H1 (cell line): Measurements from ENCODE around the gene CNGA4. TPM values are rescaled to one million over a fixed set of nuclear protein-coding genes. Genes with fewer than 3 reads are reported as not detected.
A peak's percentile ranks its signal among the peaks of the same experiment; 100 is the strongest.

Source experiments
- CTCF ChIA-PET: fragments of 300-600 bp; sonication (Branson Sonifier 250); formaldehyde crosslinking; loops from one replicate; lab custom pipeline; 2021; ENCODE audit not compliant: partially characterized antibody; lab: Charles Lee
- POLR2A ChIA-PET: fragments of 300-600 bp; sonication (Branson Sonifier 250); formaldehyde crosslinking; loops from one replicate; lab custom pipeline; 2021; ENCODE audit warnings: inconsistent platforms; ENCODE audit not compliant: partially characterized antibody; lab: Charles Lee
- DNase-seq, 2 experiments: peaks; one replicate each; pipeline versions ENCODE4 v3.0.0 to v3.0.0-alpha.2; 2010 to 2022; ENCODE audit warnings: low spot score in 2 of 2, low read depth in 1 of 2, mixed read lengths in 1 of 2
- FAIRE-seq: peaks from 2 replicates; lab custom pipeline; 2011; peaks lifted over from hg19 to GRCh38; lab: Jason Lieb, UNC
- H2AFZ ChIP-seq: 2 replicates; pipeline ENCODE4 v1.8.1; 2012; ENCODE audit warnings: low read length, inconsistent platforms
- H2AK5ac ChIP-seq: 2 replicates; pipeline ENCODE4 v1.6.1; 2013; ENCODE audit warnings: low read depth, low read length
- H2BK120ac ChIP-seq: replicated peaks from 2 replicates; pipeline ENCODE3; 2013; ENCODE audit warnings: low read depth, low read length, inconsistent platforms
- H2BK12ac ChIP-seq: 2 replicates; pipeline ENCODE4 v1.6.1; 2013; ENCODE audit warnings: low read depth, low read length
- H2BK15ac ChIP-seq: 2 replicates; pipeline ENCODE4 v1.6.1; 2013; ENCODE audit warnings: low read length
- H2BK20ac ChIP-seq: 2 replicates; pipeline ENCODE4 v1.6.1; 2013; ENCODE audit warnings: low read length
- H2BK5ac ChIP-seq: 2 replicates; pipeline ENCODE4 v1.6.1; 2013; ENCODE audit warnings: low read depth, low read length
- H3K14ac ChIP-seq: 2 replicates; pipeline ENCODE4 v1.6.1; 2013; ENCODE audit warnings: inconsistent platforms; ENCODE audit not compliant: insufficient read length
- H3K18ac ChIP-seq: 2 replicates; pipeline ENCODE4 v1.6.1; 2013; ENCODE audit warnings: low read length; ENCODE audit errors: extremely low read depth
- H3K23ac ChIP-seq: 2 replicates; pipeline ENCODE4 v1.6.1; 2013; ENCODE audit warnings: inconsistent platforms; ENCODE audit not compliant: insufficient read length
- H3K23me2 ChIP-seq: 2 replicates; pipeline ENCODE4 v1.6.1; 2013; ENCODE audit warnings: low read depth, low read length
- H3K27ac ChIP-seq: 2 replicates; pipeline ENCODE4 v1.6.1; 2011; ENCODE audit warnings: low read depth, low read length, inconsistent platforms
- H3K27me3 ChIP-seq, 4 experiments: replicated peaks in 1 of 4; 1 replicate in 1 of 4; 2 replicates in 3 of 4; pipeline versions ENCODE4 v1.6.1 to v1.8.1; 2011 to 2013; ENCODE audit warnings: low read length in 3 of 4, mild to moderate bottlenecking in 3 of 4, inconsistent platforms in 2 of 4, mixed read lengths in 2 of 4, moderate library complexity in 1 of 4; ENCODE audit not compliant: control insufficient read depth in 3 of 4, insufficient read depth in 3 of 4; ENCODE audit errors: extremely low read depth in 1 of 4
- H3K36me3 ChIP-seq, 4 experiments: 2 replicates each; pipeline versions ENCODE4 v1.6.1 to v1.8.1; 2011 to 2013; ENCODE audit warnings: mild to moderate bottlenecking in 4 of 4, low read length in 3 of 4, moderate library complexity in 2 of 4, control low read depth in 1 of 4, inconsistent platforms in 1 of 4; ENCODE audit not compliant: insufficient read depth in 4 of 4, control insufficient read depth in 2 of 4
- H3K4ac ChIP-seq: replicated peaks from 2 replicates; pipeline ENCODE3; 2013; ENCODE audit warnings: low read length, low read depth, mixed read lengths, inconsistent platforms; ENCODE audit not compliant: insufficient read length
- H3K4me1 ChIP-seq, 4 experiments: replicated peaks in 1 of 4; 1 replicate in 1 of 4; 2 replicates in 3 of 4; pipeline versions ENCODE4 v1.6.1 to v1.8.1; 2011 to 2013; ENCODE audit warnings: low read length in 3 of 4, inconsistent platforms in 2 of 4, mixed read lengths in 1 of 4; ENCODE audit not compliant: insufficient read depth in 4 of 4, control insufficient read depth in 3 of 4
- H3K4me2 ChIP-seq, 2 experiments: 2 replicates each; pipeline versions ENCODE4 v1.6.1 to v1.8.1; 2011 to 2013; ENCODE audit warnings: low read depth in 2 of 2, low read length in 2 of 2, control low read depth in 1 of 2, inconsistent platforms in 1 of 2, mild to moderate bottlenecking in 1 of 2; ENCODE audit not compliant: insufficient read depth in 1 of 2
- H3K4me3 ChIP-seq, 4 experiments: fragments of 200-600, 300-600 bp in 1 of 4; sonication (generic), shearing (Covaris generic), sonication (Bioruptor Twin) in 1 of 4; 2 replicates each; pipeline versions ENCODE4 v1.5.1 to v1.8.1; 2011 to 2016; ENCODE audit warnings: low read length in 4 of 4, low read depth in 3 of 4, control low read depth in 2 of 4, inconsistent platforms in 2 of 4, mild to moderate bottlenecking in 2 of 4, mixed read lengths in 1 of 4, moderate library complexity in 1 of 4; ENCODE audit not compliant: insufficient read depth in 2 of 4; ENCODE audit errors: extremely low read depth in 1 of 4
- H3K56ac ChIP-seq: replicated peaks from 2 replicates; pipeline ENCODE3; 2013; ENCODE audit warnings: low read depth, mild to moderate bottlenecking, mixed read lengths, low read length, inconsistent platforms; ENCODE audit not compliant: insufficient read length
- H3K79me1 ChIP-seq: 2 replicates; pipeline ENCODE4 v1.6.1; 2013; ENCODE audit warnings: low read depth, low read length, control low read depth
- H3K79me2 ChIP-seq, 2 experiments: 2 replicates each; pipeline versions ENCODE4 v1.6.1 to v1.8.1; 2012 to 2013; ENCODE audit warnings: low read length in 2 of 2, mild to moderate bottlenecking in 2 of 2, inconsistent platforms in 1 of 2; ENCODE audit not compliant: insufficient read depth in 2 of 2, control insufficient read depth in 1 of 2
- H3K9ac ChIP-seq, 4 experiments: replicated peaks in 1 of 4; 1 replicate in 1 of 4; 2 replicates in 3 of 4; pipeline versions ENCODE4 v1.6.1 to v1.8.1; 2011 to 2013; ENCODE audit warnings: low read depth in 3 of 4, low read length in 3 of 4, control low read depth in 2 of 4, mild to moderate bottlenecking in 2 of 4, moderate library complexity in 2 of 4, inconsistent platforms in 1 of 4; ENCODE audit errors: extremely low read depth in 1 of 4
- H3K9me3 ChIP-seq, 2 experiments: 2 replicates each; pipeline versions ENCODE4 v1.6.1 to v1.8.1; 2012 to 2013; ENCODE audit warnings: mild to moderate bottlenecking in 2 of 2, moderate library complexity in 2 of 2, control low read depth in 1 of 2, inconsistent platforms in 1 of 2, low read depth in 1 of 2, low read length in 1 of 2, mixed read lengths in 1 of 2; ENCODE audit not compliant: insufficient read depth in 2 of 2
- H4K20me1 ChIP-seq, 2 experiments: replicated peaks in 1 of 2; 2 replicates each; pipeline versions ENCODE3 to v1.8.1; 2011 to 2013; ENCODE audit warnings: inconsistent platforms in 2 of 2, low read length in 2 of 2, mild to moderate bottlenecking in 1 of 2; ENCODE audit not compliant: insufficient read depth in 2 of 2, control insufficient read depth in 1 of 2
- H4K5ac ChIP-seq: 2 replicates; pipeline ENCODE4 v1.6.1; 2013; ENCODE audit warnings: low read length, low read depth, mixed read lengths, inconsistent platforms; ENCODE audit not compliant: insufficient read length
- H4K8ac ChIP-seq: 2 replicates; pipeline ENCODE4 v1.8.0; 2013; ENCODE audit warnings: mild to moderate bottlenecking, moderate library complexity, low read length, inconsistent platforms; ENCODE audit not compliant: insufficient read depth; ENCODE audit errors: extremely low read depth
- H4K91ac ChIP-seq: replicated peaks from 2 replicates; pipeline ENCODE3; 2013; ENCODE audit warnings: low read length, mixed read lengths, inconsistent platforms; ENCODE audit not compliant: insufficient read length
- BACH1 ChIP-seq: IDR thresholded peaks from 2 replicates; pipeline ENCODE4 v1.6.1; 2012; ENCODE audit warnings: low read length, improper control_type of control experiment
- CBX5 ChIP-seq: fragments of 300-800, 300-1000 bp; sonication (generic); IDR thresholded peaks from 2 replicates; pipeline ENCODE4 v1.7.1; 2016; ENCODE audit warnings: antibody characterized with exemption, low read length, low read depth
- EZH2 ChIP-seq: fragments of 200-600 bp; sonication (generic); IDR thresholded peaks from 2 replicates; pipeline ENCODE4 v1.7.1; 2012; ENCODE audit warnings: low read depth, mild to moderate bottlenecking, moderate library complexity, low read length, inconsistent platforms; ENCODE audit not compliant: severe bottlenecking
- FOSL1 ChIP-seq: IDR thresholded peaks from 2 replicates; pipeline ENCODE4 v1.6.1; 2011; ENCODE audit warnings: mild to moderate bottlenecking, low read depth, low read length, moderate library complexity; ENCODE audit not compliant: insufficient read depth
- JUND ChIP-seq: IDR thresholded peaks from 2 replicates; pipeline ENCODE4 v1.6.1; 2011; ENCODE audit warnings: mild to moderate bottlenecking, improper control_type of control experiment, low read length
- KDM1A ChIP-seq: fragments of 200-600, 300-600 bp; sonication (generic); IDR thresholded peaks from 2 replicates; pipeline ENCODE4 v1.7.1; 2016; ENCODE audit warnings: mild to moderate bottlenecking, low read length, borderline replicate concordance
- MAFK ChIP-seq: IDR thresholded peaks from 2 replicates; pipeline ENCODE4 v1.6.1; 2012; ENCODE audit warnings: low read depth, mild to moderate bottlenecking, improper control_type of control experiment, low read length
- RXRA ChIP-seq: IDR thresholded peaks from 2 replicates; pipeline ENCODE4 v1.6.1; 2011; ENCODE audit warnings: low read depth, mild to moderate bottlenecking, low read length, moderate library complexity; ENCODE audit not compliant: insufficient read depth
- SAP30 ChIP-seq: fragments of 300-600 bp; sonication (generic); IDR thresholded peaks from 2 replicates; pipeline ENCODE4 v1.7.1; 2012; ENCODE audit warnings: low read length, moderate library complexity, mild to moderate bottlenecking, inconsistent platforms; ENCODE audit not compliant: insufficient read depth, insufficient replicate concordance
- TBP ChIP-seq: IDR thresholded peaks from 2 replicates; pipeline ENCODE4 v1.6.1; 2011; ENCODE audit warnings: low read depth, low read length, improper control_type of control experiment
- WGBS, 2 experiments: shearing (Covaris generic) in 1 of 2; methylation state at CpG; one replicate each; pipeline versions ENCODE4 v1.1.6 to v1.1.7; 2013 to 2015; ENCODE audit warnings: low lambda C conversion rate in 2 of 2, mixed read lengths in 2 of 2, inconsistent platforms in 1 of 2, low coverage in 1 of 2, missing lambda C conversion rate in 1 of 2; ENCODE audit not compliant: insufficient replicate concordance in 2 of 2, insufficient coverage in 1 of 2, insufficient read length in 1 of 2; ENCODE audit errors: extremely low coverage in 1 of 2, missing lambda C conversion rate in 1 of 2; 5-methylcytosine and 5-hydroxymethylcytosine counted together
- polyA plus RNA-seq, 7 experiments: library from polyadenylated mRNA; depleted of rRNA in 3 of 7; stranded (reverse) in 5 of 7; unstranded in 2 of 7; fragments of >200 nt in 5 of 7; fragments of 200-250 nt in 2 of 7; gene quantifications; 1 replicate in 5 of 7; 2 replicates in 1 of 7; 4 replicates in 1 of 7; pipeline versions ENCODE4 v1.2.1 to v1.2.3, GENCODE V29; 2011 to 2013; ENCODE audit warnings: missing spikeins in 2 of 7, mixed read lengths in 2 of 7
- total RNA-seq: library from RNA; stranded (reverse); fragmentation: NEBNext Ultra II Directional; extraction: Animal tissue kit (Norgen Biotek cat#: 25700); gene quantifications from 2 replicates; pipeline ENCODE4 v1.2.1, GENCODE V29; 2021
- TF ChIP-seq, protein P1 (sequence below): IDR thresholded peaks from 2 replicates; pipeline ENCODE4 v1.6.1; 2012; ENCODE audit warnings: low read length, inconsistent platforms

The CNGA4 gene
- total and polyA plus RNA-seq, 2 of the 8 experiments (the other 6 are each of a cell fraction or from before 2014, with no cell fraction given) = 0.29 TPM; not detected in 1

DNA sequence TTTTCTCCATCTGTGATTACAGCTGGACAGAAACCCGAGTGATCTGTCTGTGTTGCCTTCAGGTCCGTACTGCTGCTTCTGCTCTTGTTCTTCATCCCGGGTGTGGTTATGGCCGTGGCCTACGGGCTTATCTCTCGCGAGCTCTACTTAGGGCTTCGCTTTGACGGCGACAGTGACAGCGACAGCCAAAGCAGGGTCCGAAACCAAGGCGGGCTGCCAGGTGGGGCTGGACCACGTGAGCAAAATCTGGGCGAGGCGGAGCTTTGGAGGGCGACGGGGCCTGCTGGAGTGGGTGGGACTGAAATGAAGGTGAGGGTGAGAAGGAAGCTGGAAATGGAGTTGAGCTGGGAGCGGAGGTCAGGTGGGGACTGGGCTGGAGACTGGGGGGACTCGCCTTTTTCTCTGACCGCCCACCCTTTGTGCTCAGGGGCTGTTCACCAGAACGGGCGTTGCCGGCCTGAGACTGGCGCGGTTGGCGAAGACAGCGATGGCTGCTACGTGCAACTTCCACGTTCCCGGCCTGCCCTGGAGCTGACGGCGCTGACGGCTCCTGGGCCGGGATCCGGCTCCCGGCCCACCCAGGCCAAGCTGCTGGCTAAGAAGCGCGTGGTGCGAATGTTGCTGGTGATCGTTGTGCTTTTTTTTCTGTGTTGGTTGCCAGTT is 31.8 kb downstream of the CNGA4 start:
- H3K56ac ChIP-seq = no peak overlapping the region
- H2BK12ac ChIP-seq = no peak overlapping the region
- peaks cover 0 to 4% (median 0%) of the 10 kb centered on the region in 4 experiments; a peak in 1 of 7 replicates for H3K4me1 ChIP-seq
- no peak overlapping the region for H3K14ac ChIP-seq
- no peak overlapping the region for H2BK20ac ChIP-seq
- H3K27ac ChIP-seq = no peak overlapping the region
- no peak overlapping the region for H2BK120ac ChIP-seq
- no peak overlapping the region for H4K5ac ChIP-seq
- no peaks in the 10 kb centered on the region for H4K20me1 ChIP-seq
- H2BK5ac ChIP-seq = no peak overlapping the region
- H3K23me2 ChIP-seq = no peaks in the 10 kb centered on the region
- H3K4ac ChIP-seq = no peak overlapping the region
- no peaks in the 10 kb centered on the region for H3K9me3 ChIP-seq
- 0 out of 2 replicates have a peak overlapping the region, but pooled peaks have one; percentile 8 for H4K8ac ChIP-seq
- H2BK15ac ChIP-seq = no peak overlapping the region
- no peak overlapping the region for H3K9ac ChIP-seq
- H3K79me2 ChIP-seq = no peaks in the 10 kb centered on the region
- H3K4me2 ChIP-seq = no peak overlapping the region
- H3K23ac ChIP-seq = no peak overlapping the region
- no peak for DNase-seq
- no peak overlapping the region for H2AK5ac ChIP-seq
- no peak overlapping the region for H3K4me3 ChIP-seq
- no peak for FAIRE-seq
- H3K18ac ChIP-seq = no peak overlapping the region
- 91% methylated on average over 38 of the region's 41 CpGs; no CpG with 5 or more reads in 1 of the 2 experiments for WGBS, 2 experiments
- POLR2A ChIA-PET = interaction anchor here (0.8 to 1.4 kb wide), 3 partner anchors 10 to 49 kb away, joined by 4 to 5 read pairs (median 4); partner anchors contain the start of gene CCKBR
- no peaks in the 10 kb centered on the region for H3K79me1 ChIP-seq
- no peak overlapping the region for H2AFZ ChIP-seq
- CTCF ChIA-PET = interaction anchor here (0.6 to 8.6 kb wide), 38 partner anchors 8 to 820 kb away, joined by 3 to 112 read pairs (median 4); partner anchors contain the start of gene CCKBR
- no peaks in the 10 kb centered on the region; a peak in 1 of 7 replicates for H3K27me3 ChIP-seq
- H4K91ac ChIP-seq = no peak overlapping the region
- H3K36me3 ChIP-seq = no peaks in the 10 kb centered on the region
- TF ChIP-seq BACH1 (no peak), MAFK (no peak), KDM1A (no peak), TBP (no peak), EZH2 (no peak), CBX5 (no peak), FOSL1 (no peak), SAP30 (no peak), RXRA (no peak), JUND (no peak)
- TF ChIP-seq, protein P1, sequence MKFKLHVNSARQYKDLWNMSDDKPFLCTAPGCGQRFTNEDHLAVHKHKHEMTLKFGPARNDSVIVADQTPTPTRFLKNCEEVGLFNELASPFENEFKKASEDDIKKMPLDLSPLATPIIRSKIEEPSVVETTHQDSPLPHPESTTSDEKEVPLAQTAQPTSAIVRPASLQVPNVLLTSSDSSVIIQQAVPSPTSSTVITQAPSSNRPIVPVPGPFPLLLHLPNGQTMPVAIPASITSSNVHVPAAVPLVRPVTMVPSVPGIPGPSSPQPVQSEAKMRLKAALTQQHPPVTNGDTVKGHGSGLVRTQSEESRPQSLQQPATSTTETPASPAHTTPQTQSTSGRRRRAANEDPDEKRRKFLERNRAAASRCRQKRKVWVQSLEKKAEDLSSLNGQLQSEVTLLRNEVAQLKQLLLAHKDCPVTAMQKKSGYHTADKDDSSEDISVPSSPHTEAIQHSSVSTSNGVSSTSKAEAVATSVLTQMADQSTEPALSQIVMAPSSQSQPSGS = no peak
